CD8-positive, alpha-beta memory T cell (primary cell): Measurements from ENCODE around the gene ZZZ3. TPM values are rescaled to one million over a fixed set of nuclear protein-coding genes. Genes with fewer than 3 reads are reported as not detected.

Experiments
- CTCF ChIA-PET: fragments of 350-600 bp; sonication (Branson Sonifier 250); formaldehyde crosslinking; loops from one replicate; lab custom pipeline; 2021; ENCODE audit warnings: antibody characterized with exemption; lab: Charles Lee
- POLR2A ChIA-PET: fragments of 350-600 bp; sonication (Branson Sonifier 250); formaldehyde crosslinking; loops from one replicate; lab custom pipeline; 2021; ENCODE audit warnings: antibody characterized with exemption; lab: Charles Lee
- DNase-seq, 5 donors: peaks; one replicate each; pipeline versions ENCODE4 v3.0.0 to v3.0.0-alpha.2; 2020 to 2022; ENCODE audit warnings: mixed read lengths in 1 of 5
- H3K27ac ChIP-seq: one replicate; pipeline ENCODE4 v1.7.0; 2013; ENCODE audit warnings: low read depth, mild to moderate bottlenecking, low read length, moderate library complexity
- H3K27me3 ChIP-seq: 2 replicates; pipeline ENCODE4 v1.7.0; 2013; ENCODE audit warnings: low read length, mild to moderate bottlenecking; ENCODE audit not compliant: insufficient read depth, poor library complexity, severe bottlenecking
- H3K36me3 ChIP-seq: 2 replicates; pipeline ENCODE4 v1.7.0; 2013; ENCODE audit warnings: mild to moderate bottlenecking, low read length, moderate library complexity; ENCODE audit not compliant: insufficient read depth
- H3K4me1 ChIP-seq: 2 replicates; pipeline ENCODE4 v1.7.0; 2013; ENCODE audit warnings: mild to moderate bottlenecking, low read length, moderate library complexity; ENCODE audit not compliant: insufficient read depth
- H3K4me3 ChIP-seq: 2 replicates; pipeline ENCODE4 v1.7.0; 2013; ENCODE audit warnings: mild to moderate bottlenecking, low read length
- H3K9me3 ChIP-seq: 2 replicates; pipeline ENCODE4 v1.7.0; 2013; ENCODE audit warnings: mild to moderate bottlenecking, low read length
- H3K27ac Mint-ChIP-seq, 8 donors: one replicate each; pipeline ENCODE4 v1.8.0; 2020 to 2021; ENCODE audit warnings: mixed read lengths in 8 of 8, mild to moderate bottlenecking in 6 of 8, inconsistent platforms in 3 of 8, moderate library complexity in 3 of 8
- H3K27me3 Mint-ChIP-seq, 2 donors: one replicate each; pipeline ENCODE4 v1.8.0; 2020 to 2021; ENCODE audit warnings: mixed read lengths in 2 of 2, mild to moderate bottlenecking in 1 of 2, moderate library complexity in 1 of 2
- H3K36me3 Mint-ChIP-seq, 3 donors: one replicate each; pipeline ENCODE4 v1.8.0; 2020 to 2021; ENCODE audit warnings: mixed read lengths in 3 of 3, inconsistent platforms in 1 of 3, mild to moderate bottlenecking in 1 of 3
- H3K4me1 Mint-ChIP-seq, 3 donors: one replicate each; pipeline ENCODE4 v1.8.0; 2020 to 2021; ENCODE audit warnings: mixed read lengths in 3 of 3, inconsistent platforms in 1 of 3, mild to moderate bottlenecking in 1 of 3
- H3K4me3 Mint-ChIP-seq, 7 donors: one replicate each; pipeline ENCODE4 v1.8.0; 2020 to 2021; ENCODE audit warnings: mixed read lengths in 7 of 7, mild to moderate bottlenecking in 6 of 7, moderate library complexity in 4 of 7, inconsistent platforms in 2 of 7
- H3K9me3 Mint-ChIP-seq, 5 donors: one replicate each; pipeline ENCODE4 v1.8.0; 2020 to 2022; ENCODE audit warnings: mixed read lengths in 5 of 5, mild to moderate bottlenecking in 3 of 5, moderate library complexity in 2 of 5, inconsistent platforms in 1 of 5
- polyA plus RNA-seq: library from polyadenylated mRNA; unstranded; fragments of 300-500 nt; fragmentation: Illumina TruSeq; gene quantifications from one replicate; pipeline ENCODE4 v1.2.3, GENCODE V29; 2021
- total RNA-seq, 2 experiments: library from RNA; stranded (reverse); gene quantifications; one replicate each; pipeline ENCODE4 v1.2.3, GENCODE V29; 2021

Gene ZZZ3
- total RNA-seq: 10 to 100 TPM; 58.3 to 60.2 TPM
- polyA plus RNA-seq: 42.7 TPM

DNA sequence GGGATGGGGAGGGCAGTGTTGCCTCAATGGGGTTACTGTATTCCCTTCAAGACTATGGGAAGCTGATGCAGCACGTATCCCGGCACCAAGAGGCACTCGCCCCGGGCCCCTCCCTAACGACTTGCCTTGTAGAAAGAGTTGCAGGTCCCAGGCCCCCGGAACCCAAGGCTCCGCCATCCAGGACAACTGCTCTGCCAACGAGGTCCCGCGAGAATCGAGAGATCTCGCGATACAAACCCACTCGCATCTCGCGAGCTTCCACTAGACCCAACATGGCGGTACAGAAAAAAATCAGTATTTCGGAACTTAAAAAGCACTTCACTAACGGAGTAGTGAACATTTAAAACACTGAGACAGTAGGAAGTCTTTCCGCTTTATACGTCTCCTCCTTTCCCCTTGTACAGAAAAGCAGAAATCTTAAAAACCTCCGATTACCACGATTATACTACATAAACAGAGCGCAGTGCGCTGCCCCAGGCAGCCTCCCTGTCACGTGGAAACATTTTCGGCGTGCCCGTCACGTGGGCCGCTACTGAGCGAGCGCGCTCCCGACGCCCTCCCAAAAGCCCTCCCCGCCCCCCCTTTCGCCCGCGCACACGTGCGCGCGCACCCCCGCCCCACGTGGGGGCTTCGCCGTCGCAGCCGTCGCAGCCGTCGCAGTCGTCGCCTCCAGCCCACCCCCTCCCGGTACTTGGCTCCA is at the start of gene ZZZ3:
Gene ZZZ3 (minus strand): TSS at position 199 of the 700 bp plus-strand sequence. CDS start 49,304 bp downstream, outside the sequence.
- H3K27ac ChIP-seq: peak within 1 kb of the TSS; percentile 84
- no peaks in the 10 kb centered on the region for H3K36me3 ChIP-seq
- DNase-seq: peak; percentile 91 to 97 (median 95)
- H3K9me3 ChIP-seq: no peaks in the 10 kb centered on the region
- H3K4me3 Mint-ChIP-seq: peak within 1 kb of the TSS; percentile 89 to 98 (median 96)
- peak within 1 kb of the TSS; percentile 90 for H3K4me3 ChIP-seq
- peak within 1 kb of the TSS; percentile 93 to 98 (median 97) for H3K27ac Mint-ChIP-seq
- ChIA-PET POLR2A (interaction anchor here (0.6 to 2.0 kb wide), 5 partner anchors 15 to 322 kb away, joined by 3 to 20 read pairs (median 12); partner anchors contain the start of genes DNAJB4, FUBP1 and MIGA1), CTCF (interaction anchor here (0.6 to 2.0 kb wide), 15 partner anchors 9 to 432 kb away, joined by 3 to 9 read pairs (median 3); partner anchors contain the start of gene FUBP1)
- peaks cover 38 to 57% (median 49%) of the 10 kb centered on the region in 3 donors for H3K4me1 Mint-ChIP-seq
- no peaks in the 10 kb centered on the region for H3K27me3 ChIP-seq
- peaks cover 0 to 13% (median 2%) of the 10 kb centered on the region in 3 donors for H3K36me3 Mint-ChIP-seq
- peaks cover 31% of the 10 kb centered on the region for H3K4me1 ChIP-seq
- H3K27me3 Mint-ChIP-seq: peaks cover 0 to 3% of the 10 kb centered on the region in 2 donors
- H3K9me3 Mint-ChIP-seq: no peaks in the 10 kb centered on the region

DNA sequence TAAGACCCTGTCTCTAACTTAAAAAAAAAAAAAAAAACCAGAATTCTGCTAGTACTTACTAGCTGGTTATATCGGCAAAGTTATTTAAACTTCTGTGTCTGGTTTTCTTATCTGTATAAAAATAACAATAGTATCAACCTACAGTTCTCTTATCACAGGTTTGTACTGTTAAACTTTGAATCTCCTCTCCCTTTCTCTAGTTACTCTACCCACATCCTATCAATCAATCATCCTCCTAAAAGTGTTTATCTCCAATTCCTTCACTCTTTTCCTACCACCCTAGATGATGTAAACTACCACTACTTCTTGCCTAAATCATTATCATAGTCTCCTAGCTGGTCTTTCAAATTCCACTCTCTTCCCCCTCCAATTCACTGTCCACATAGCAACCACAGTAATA is 49.6 kb upstream of the ZZZ3 start:
- no peak for DNase-seq
- Mint-ChIP-seq H3K27ac (peak overlapping the region in 3 of 8 donors; percentile 50 to 95 (median 59)), H3K9me3 (no peaks in the 10 kb centered on the region), H3K4me3 (no peak overlapping the region), H3K4me1 (peaks cover 0 to 2% (median 0%) of the 10 kb centered on the region in 3 donors), H3K36me3 (peaks cover 0 to 67% (median 11%) of the 10 kb centered on the region in 3 donors), H3K27me3 (no peaks in the 10 kb centered on the region)
- Histone ChIP-seq H3K4me3 (no peak overlapping the region), H3K4me1 (no peaks in the 10 kb centered on the region), H3K36me3 (peaks cover 27% of the 10 kb centered on the region), H3K27me3 (no peaks in the 10 kb centered on the region), H3K9me3 (no peaks in the 10 kb centered on the region), H3K27ac (no peak overlapping the region)
- CTCF ChIA-PET: no interaction called here
- POLR2A ChIA-PET: no interaction called here

DNA sequence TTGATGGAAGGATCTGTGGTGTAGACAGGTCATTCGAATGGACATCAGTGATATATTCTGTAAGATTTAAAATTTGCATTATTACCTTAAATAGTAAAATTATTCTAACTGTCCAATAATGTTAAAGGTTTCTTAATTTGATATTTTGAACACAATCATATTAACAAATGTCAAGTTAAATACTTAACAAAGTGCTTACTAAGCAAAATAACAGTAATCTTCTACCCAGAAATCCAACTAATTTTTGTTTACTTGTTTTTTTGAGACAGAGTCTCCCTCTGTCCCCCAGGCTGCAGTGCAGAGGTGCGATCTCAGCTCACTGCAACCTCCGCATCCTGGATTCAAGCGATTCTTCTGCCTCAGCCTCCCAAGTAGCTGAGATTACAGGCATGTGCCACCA is 43.2 kb upstream of the ZZZ3 start:
- Histone ChIP-seq H3K36me3 (peaks cover 29% of the 10 kb centered on the region), H3K27me3 (no peaks in the 10 kb centered on the region), H3K27ac (no peak overlapping the region), H3K4me3 (no peak overlapping the region), H3K4me1 (no peaks in the 10 kb centered on the region), H3K9me3 (no peaks in the 10 kb centered on the region)
- no peaks in the 10 kb centered on the region for H3K4me1 Mint-ChIP-seq
- no peak overlapping the region for H3K4me3 Mint-ChIP-seq
- peaks cover 4 to 87% (median 14%) of the 10 kb centered on the region in 3 donors for H3K36me3 Mint-ChIP-seq
- H3K27me3 Mint-ChIP-seq: no peaks in the 10 kb centered on the region
- H3K27ac Mint-ChIP-seq: no peak overlapping the region
- ChIA-PET POLR2A (no interaction called here), CTCF (no interaction called here)
- no peaks in the 10 kb centered on the region for H3K9me3 Mint-ChIP-seq
- DNase-seq: no peak

DNA sequence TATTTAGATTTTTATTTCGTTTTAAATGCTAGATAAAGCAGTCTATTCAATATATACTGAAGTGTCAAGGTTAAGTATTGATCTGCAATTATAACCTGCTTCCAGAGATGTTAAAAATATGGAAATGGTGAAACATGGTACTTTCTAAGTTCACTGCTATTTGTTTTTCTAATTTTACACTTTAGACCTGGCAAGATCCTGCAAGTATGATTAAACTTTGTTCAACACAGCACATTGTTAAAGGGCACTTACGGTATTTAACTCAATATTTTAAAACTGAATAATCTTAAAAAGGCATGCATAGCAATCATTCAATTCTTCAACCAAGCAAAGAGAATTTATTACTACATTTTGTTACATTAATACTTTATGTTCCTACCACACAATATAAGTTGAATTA is 35.7 kb upstream of the ZZZ3 start:
- Histone ChIP-seq H3K27me3 (no peaks in the 10 kb centered on the region), H3K36me3 (peaks cover 42% of the 10 kb centered on the region), H3K9me3 (no peaks in the 10 kb centered on the region), H3K4me3 (no peak overlapping the region), H3K27ac (no peak overlapping the region), H3K4me1 (no peaks in the 10 kb centered on the region)
- H3K9me3 Mint-ChIP-seq: no peaks in the 10 kb centered on the region
- H3K36me3 Mint-ChIP-seq: peaks cover 19 to 83% (median 30%) of the 10 kb centered on the region in 3 donors
- H3K4me1 Mint-ChIP-seq: no peaks in the 10 kb centered on the region
- H3K27me3 Mint-ChIP-seq: no peaks in the 10 kb centered on the region
- no peak overlapping the region for H3K27ac Mint-ChIP-seq
- CTCF ChIA-PET: no interaction called here
- DNase-seq: no peak
- no peak overlapping the region for H3K4me3 Mint-ChIP-seq
- POLR2A ChIA-PET: no interaction called here

DNA sequence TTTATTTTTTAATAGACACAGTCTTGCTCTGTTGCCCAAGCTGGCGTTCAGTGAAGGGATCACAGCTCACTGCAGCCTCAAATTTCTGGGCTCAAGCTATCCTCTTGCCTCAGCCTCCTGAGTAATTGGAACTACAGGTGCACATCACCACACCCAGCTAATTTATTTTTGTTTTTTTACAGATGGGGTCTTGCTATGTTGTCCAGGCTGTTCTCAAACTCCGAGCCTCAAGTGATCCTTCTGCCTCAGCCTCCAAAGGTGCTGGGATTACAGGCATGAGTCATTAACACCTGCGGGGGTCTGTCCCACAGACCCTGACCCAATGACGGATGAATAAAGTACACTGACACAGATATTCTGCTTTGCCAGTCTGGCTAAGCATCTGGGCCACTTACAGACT is 33.6 kb upstream of the ZZZ3 start:
- Mint-ChIP-seq H3K27me3 (no peaks in the 10 kb centered on the region), H3K36me3 (peaks cover 15 to 79% (median 29%) of the 10 kb centered on the region in 3 donors), H3K4me3 (no peak overlapping the region), H3K4me1 (no peaks in the 10 kb centered on the region), H3K27ac (no peak overlapping the region), H3K9me3 (no peaks in the 10 kb centered on the region)
- no peak overlapping the region for H3K4me3 ChIP-seq
- ChIA-PET CTCF (no interaction called here), POLR2A (no interaction called here)
- H3K36me3 ChIP-seq: peaks cover 29% of the 10 kb centered on the region
- no peaks in the 10 kb centered on the region for H3K9me3 ChIP-seq
- no peak overlapping the region for H3K27ac ChIP-seq
- no peaks in the 10 kb centered on the region for H3K4me1 ChIP-seq
- H3K27me3 ChIP-seq: no peaks in the 10 kb centered on the region
- no peak for DNase-seq

DNA sequence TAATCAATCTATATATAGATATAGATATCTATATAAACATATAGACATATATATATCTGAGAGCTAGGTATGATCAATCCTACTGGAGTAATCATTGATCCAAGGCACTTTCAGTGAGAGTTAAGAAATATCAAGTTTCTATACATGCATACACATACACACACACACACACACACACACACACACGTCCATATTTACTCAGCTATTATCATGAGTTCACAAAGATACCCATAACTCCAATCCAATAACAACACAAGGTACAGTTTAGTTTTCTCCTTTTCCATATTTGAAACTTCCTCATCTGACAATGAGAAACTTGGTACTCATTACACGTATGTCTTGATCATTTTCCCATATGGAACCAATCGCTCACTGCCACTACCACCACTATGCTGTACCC is 27.3 kb upstream of the ZZZ3 start:
- Mint-ChIP-seq H3K4me1 (peaks cover 0 to 1% (median 0%) of the 10 kb centered on the region in 3 donors), H3K27ac (peak overlapping the region in 1 of 8 donors; percentile 59), H3K36me3 (peaks cover 14 to 75% (median 28%) of the 10 kb centered on the region in 3 donors), H3K4me3 (no peak overlapping the region), H3K27me3 (no peaks in the 10 kb centered on the region), H3K9me3 (no peaks in the 10 kb centered on the region)
- peaks cover 30% of the 10 kb centered on the region for H3K36me3 ChIP-seq
- CTCF ChIA-PET: interaction anchor here (1.2 kb wide), 1 partner anchor 26 kb away, joined by 3 read pairs; no protein-coding TSS in a partner anchor
- DNase-seq: no peak
- H3K4me3 ChIP-seq: no peak overlapping the region
- H3K27me3 ChIP-seq: no peaks in the 10 kb centered on the region
- no peaks in the 10 kb centered on the region for H3K4me1 ChIP-seq
- POLR2A ChIA-PET: no interaction called here
- H3K9me3 ChIP-seq: no peaks in the 10 kb centered on the region
- H3K27ac ChIP-seq: no peak overlapping the region

DNA sequence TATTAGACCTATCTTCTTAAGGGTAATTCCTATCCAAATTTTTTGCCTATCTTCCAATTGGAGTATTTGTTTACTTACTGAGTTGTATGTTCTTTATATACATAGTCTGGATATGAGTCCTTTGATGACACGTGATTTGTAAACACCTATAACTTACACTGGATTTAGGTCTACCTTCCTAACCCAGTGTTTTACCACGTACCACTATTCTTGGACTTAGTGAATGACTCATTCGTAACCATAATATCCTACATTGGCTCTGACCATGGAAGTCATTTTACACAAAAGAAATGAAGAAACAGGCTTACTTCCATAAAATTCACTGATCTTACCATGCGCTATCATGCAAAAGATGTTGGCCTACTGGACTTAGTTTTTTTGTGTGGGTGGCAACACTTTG is 23.9 kb upstream of the ZZZ3 start:
- H3K9me3 ChIP-seq: no peaks in the 10 kb centered on the region
- peak overlapping the region in 2 of 8 donors; percentile 7 to 18 for H3K27ac Mint-ChIP-seq
- no peak overlapping the region for H3K27ac ChIP-seq
- H3K4me1 Mint-ChIP-seq: peaks cover 0 to 3% (median 0%) of the 10 kb centered on the region in 3 donors
- H3K9me3 Mint-ChIP-seq: no peaks in the 10 kb centered on the region
- peaks cover 23% of the 10 kb centered on the region for H3K36me3 ChIP-seq
- no peaks in the 10 kb centered on the region for H3K4me1 ChIP-seq
- no peaks in the 10 kb centered on the region for H3K27me3 ChIP-seq
- H3K36me3 Mint-ChIP-seq: peaks cover 4 to 49% (median 12%) of the 10 kb centered on the region in 3 donors
- no peaks in the 10 kb centered on the region for H3K27me3 Mint-ChIP-seq
- H3K4me3 ChIP-seq: no peak overlapping the region
- no peak for DNase-seq
- no peak overlapping the region for H3K4me3 Mint-ChIP-seq
- POLR2A ChIA-PET: no interaction called here
- CTCF ChIA-PET: no interaction called here

DNA sequence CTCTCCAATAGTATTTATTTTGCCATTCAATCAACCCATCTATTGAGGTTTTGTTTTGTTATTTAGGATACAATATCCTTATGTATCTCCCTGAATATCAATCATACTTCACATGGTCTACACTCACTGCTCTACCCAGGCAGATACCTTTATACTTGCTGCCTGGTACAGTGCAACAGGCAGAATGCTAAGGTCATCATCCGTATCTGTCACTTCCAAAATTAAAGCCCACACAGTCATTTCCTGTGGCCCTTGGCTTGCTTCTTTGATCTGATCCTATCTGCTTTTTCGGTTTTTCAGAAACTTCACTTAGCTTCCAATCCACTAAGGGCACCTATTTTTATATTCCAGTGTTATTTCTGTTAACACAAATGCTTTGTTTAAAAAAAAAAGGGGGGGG is 22.3 kb upstream of the ZZZ3 start:
- Mint-ChIP-seq H3K27me3 (no peaks in the 10 kb centered on the region), H3K4me1 (peaks cover 0 to 3% (median 0%) of the 10 kb centered on the region in 3 donors), H3K27ac (peak overlapping the region in 2 of 8 donors; percentile 9 to 32), H3K9me3 (no peaks in the 10 kb centered on the region), H3K36me3 (peaks cover 7 to 40% (median 9%) of the 10 kb centered on the region in 3 donors), H3K4me3 (no peak overlapping the region)
- CTCF ChIA-PET: no interaction called here
- POLR2A ChIA-PET: interaction anchor here (0.6 kb wide), 1 partner anchor 26 kb away, joined by 9 read pairs; no protein-coding TSS in a partner anchor
- no peaks in the 10 kb centered on the region for H3K27me3 ChIP-seq
- no peaks in the 10 kb centered on the region for H3K4me1 ChIP-seq
- no peak for DNase-seq
- H3K4me3 ChIP-seq: no peak overlapping the region
- H3K36me3 ChIP-seq: peaks cover 8% of the 10 kb centered on the region
- H3K9me3 ChIP-seq: no peaks in the 10 kb centered on the region
- no peak overlapping the region for H3K27ac ChIP-seq
